ENCODE data around the gene SH3YL1. TPM values are rescaled to one million over a fixed set of nuclear protein-coding genes. Genes with fewer than 3 reads are reported as not detected.

The SH3YL1 gene
- total RNA-seq, 1 experiment from 2014 or later, result 28.4 TPM

GRCh38 chr2:223451-223850, 40.4 kb downstream of the SH3YL1 start:
- TF ChIP-seq POLR2AphosphoS5 (IDR thresholded peaks at IDR 0.05; ENCODE audit: low read depth, low read length), result no peak
- no peak for TF ChIP-seq CTCF (IDR thresholded peaks at IDR 0.05)
- TF ChIP-seq TCF7L2 (IDR thresholded peaks at IDR 0.05; ENCODE audit: low read depth, low read length), result no peak
- no peak for TF ChIP-seq SIN3A (IDR thresholded peaks at IDR 0.05; ENCODE audit: borderline replicate concordance, insufficient read depth, low read depth, low read length)
- TF ChIP-seq REST (IDR thresholded peaks at IDR 0.05; ENCODE audit: insufficient read depth in 1 of 2, low read depth in 2 of 2, low read length in 1 of 2), result no peak
- H3K27me3 ChIP-seq (ENCODE audit: control insufficient read depth, insufficient read depth, low read length), result no peaks in the 10 kb centered on the region
- no peaks in the 10 kb centered on the region for H3K4me1 ChIP-seq (ENCODE audit: control insufficient read depth, insufficient read depth, low read length)
- H3K9me3 ChIP-seq (ENCODE audit: control insufficient read depth, insufficient read depth, low read depth, low read length), result no peaks in the 10 kb centered on the region
- intact Hi-C loops (cut with micrococcal nuclease; ENCODE audit: unreplicated experiment) (no loop called here), in situ Hi-C loops (cut with HindIII; ENCODE audit: low pct_unique_long_range_greater_than_20kb, low sequenced_read_pairs) (no loop called here)
- no peak for ATAC-seq
- H3K36me3 ChIP-seq (ENCODE audit: control insufficient read depth, insufficient read depth, low read length), result no peaks in the 10 kb centered on the region
- no peak for DNase-seq (ENCODE audit: low read depth, low spot score)
- no peak overlapping the region for H3K4me3 ChIP-seq (ENCODE audit: low read depth in 2 of 2, low read length in 2 of 2)
- no TSS peak for BruUV-seq (replicated peaks)
- H3K27ac ChIP-seq (ENCODE audit: low read length), result no peak overlapping the region
- ChIA-PET POLR2A (no interaction called here), CTCF (no interaction called here)

GRCh38 chr2:216068-216467, 47.8 kb downstream of the SH3YL1 start:
- Histone ChIP-seq H3K36me3 (ENCODE audit: control insufficient read depth, insufficient read depth, low read length) (no peaks in the 10 kb centered on the region), H3K9me3 (ENCODE audit: control insufficient read depth, insufficient read depth, low read depth, low read length) (no peaks in the 10 kb centered on the region), H3K4me3 (ENCODE audit: low read depth in 2 of 2, low read length in 2 of 2) (no peak overlapping the region), H3K27ac (ENCODE audit: low read length) (no peak overlapping the region), H3K4me1 (ENCODE audit: control insufficient read depth, insufficient read depth, low read length) (no peaks in the 10 kb centered on the region), H3K27me3 (ENCODE audit: control insufficient read depth, insufficient read depth, low read length) (no peaks in the 10 kb centered on the region; the same call in none of the 2 replicates)
- in situ Hi-C loops (cut with HindIII; ENCODE audit: low pct_unique_long_range_greater_than_20kb, low sequenced_read_pairs), result no loop called here
- BruUV-seq (replicated peaks), result no TSS peak
- ChIA-PET CTCF (no interaction called here), POLR2A (no interaction called here)
- no peak for ATAC-seq
- TF ChIP-seq CTCF (IDR thresholded peaks at IDR 0.05) (no peak), SIN3A (IDR thresholded peaks at IDR 0.05; ENCODE audit: borderline replicate concordance, insufficient read depth, low read depth, low read length) (no peak), REST (IDR thresholded peaks at IDR 0.05; ENCODE audit: insufficient read depth in 1 of 2, low read depth in 2 of 2, low read length in 1 of 2) (no peak), TCF7L2 (IDR thresholded peaks at IDR 0.05; ENCODE audit: low read depth, low read length) (no peak), POLR2AphosphoS5 (IDR thresholded peaks at IDR 0.05; ENCODE audit: low read depth, low read length) (no peak)
- no peak for DNase-seq (ENCODE audit: low read depth, low spot score)
- intact Hi-C loops (cut with micrococcal nuclease; ENCODE audit: unreplicated experiment), result no loop called here

Measured in Panc1 (cell line).